SK-N-SH (cell line): ENCODE data around the gene CCDC87. TPM values are rescaled to one million over a fixed set of nuclear protein-coding genes. Genes with fewer than 3 reads are reported as not detected.
"Not testable (repeated sequence)": the region's sequence is repeated elsewhere in the genome, so short reads cannot be mapped to it uniquely, and the experiment has no call there.

ENCODE experiments used
- CTCF ChIA-PET: fragments of 300-600, 350-600 bp; formaldehyde crosslinking; extraction: SDS; loops from one replicate; lab custom pipeline; 2021; lab: Yijun Ruan, JAX
- POLR2A ChIA-PET: fragments of 350-600 bp; sonication (Branson Sonifier 250); formaldehyde crosslinking; extraction: SDS; loops from one replicate; lab custom pipeline; 2020; ENCODE audit warnings: antibody characterized with exemption, inconsistent platforms; lab: Yijun Ruan, JAX
- DNase-seq: peaks from one replicate; pipeline ENCODE4 v3.0.0; 2012
- H2AFZ ChIP-seq: fragments of 200-600 bp; sonication (generic); 2 replicates; pipeline ENCODE4 v1.8.1; 2016; ENCODE audit warnings: antibody characterized with exemption, mild to moderate bottlenecking, low read depth
- H3F3A ChIP-seq: fragments of 200-600 bp; sonication (generic); replicated peaks from 2 replicates; pipeline ENCODE3; 2016; ENCODE audit warnings: antibody characterized with exemption, mild to moderate bottlenecking; ENCODE audit not compliant: insufficient read depth
- H3K27ac ChIP-seq, 2 experiments: fragments of 200-500 bp in 1 of 2; fragments of 200-600 bp in 1 of 2; sonication (Bioruptor generic) in 1 of 2; sonication (generic), shearing (Covaris generic) in 1 of 2; 2 replicates each; pipeline versions ENCODE4 v1.5.1 to v1.6.1; 2014 to 2016; ENCODE audit warnings: low read depth in 2 of 2, inconsistent platforms in 1 of 2, low read length in 1 of 2, mild to moderate bottlenecking in 1 of 2, mixed read lengths in 1 of 2
- H3K27me3 ChIP-seq: fragments of 200-600 bp; sonication (generic), shearing (Covaris generic); 2 replicates; pipeline ENCODE4 v1.6.1; 2016; ENCODE audit warnings: mixed run types; ENCODE audit not compliant: insufficient read depth
- H3K36me3 ChIP-seq, 2 experiments: fragments of 200-500 bp in 1 of 2; fragments of 200-600 bp in 1 of 2; sonication (Bioruptor generic) in 1 of 2; sonication (generic) in 1 of 2; replicated peaks in 1 of 2; 2 replicates each; pipeline versions ENCODE3 to v1.5.1; 2014 to 2016; ENCODE audit warnings: low read length in 1 of 2, mild to moderate bottlenecking in 1 of 2; ENCODE audit not compliant: insufficient read depth in 2 of 2, control insufficient read depth in 1 of 2
- H3K4me1 ChIP-seq, 2 experiments: fragments of 200-500 bp in 1 of 2; fragments of 200-600 bp in 1 of 2; sonication (Bioruptor generic) in 1 of 2; sonication (generic), shearing (Covaris generic) in 1 of 2; 2 replicates each; pipeline versions ENCODE4 v1.5.1 to v1.6.1; 2014 to 2016; ENCODE audit warnings: low read depth in 1 of 2, low read length in 1 of 2, mixed run types in 1 of 2; ENCODE audit not compliant: insufficient read depth in 2 of 2, control insufficient read depth in 1 of 2
- H3K4me2 ChIP-seq: fragments of 200-600 bp; sonication (generic), shearing (Covaris generic); 2 replicates; pipeline ENCODE4 v1.6.1; 2017; ENCODE audit warnings: mixed run types
- H3K4me3 ChIP-seq, 2 experiments: fragments of 200-500 bp in 1 of 2; fragments of 200-600 bp in 1 of 2; sonication (Bioruptor generic) in 1 of 2; sonication (generic), shearing (Covaris generic) in 1 of 2; 2 replicates each; pipeline versions ENCODE4 v1.5.1 to v1.8.1; 2014 to 2016; ENCODE audit warnings: low read depth in 2 of 2, inconsistent platforms in 1 of 2, low read length in 1 of 2, mild to moderate bottlenecking in 1 of 2, mixed read lengths in 1 of 2, moderate library complexity in 1 of 2
- H3K79me2 ChIP-seq: fragments of 200-600 bp; sonication (generic); 2 replicates; pipeline ENCODE4 v1.8.1; 2017; ENCODE audit warnings: mild to moderate bottlenecking; ENCODE audit not compliant: insufficient read depth
- H3K9ac ChIP-seq: fragments of 200-600 bp; sonication (generic); 2 replicates; pipeline ENCODE4 v1.6.1; 2017; ENCODE audit warnings: mixed run types
- H3K9me2 ChIP-seq: fragments of 200-600 bp; sonication (generic); 2 replicates; pipeline ENCODE4 v1.6.1; 2017; ENCODE audit warnings: mixed run types
- H3K9me3 ChIP-seq: fragments of 200-600 bp; sonication (generic); 2 replicates; pipeline ENCODE4 v1.6.1; 2017; ENCODE audit warnings: mixed run types, mild to moderate bottlenecking, moderate library complexity
- H4K20me1 ChIP-seq: fragments of 200-600 bp; sonication (generic); 2 replicates; pipeline ENCODE4 v1.6.1; 2017; ENCODE audit warnings: mild to moderate bottlenecking, mixed run types; ENCODE audit not compliant: insufficient read depth
- CHD2 ChIP-seq: fragments of 150-350 bp; IDR thresholded peaks from 2 replicates; pipeline ENCODE4 v1.6.1; 2018; ENCODE audit warnings: low read length; ENCODE audit not compliant: partially characterized antibody
- CTCF ChIP-seq: fragments of 200-600 bp; sonication (generic); IDR thresholded peaks from 2 replicates; pipeline ENCODE4 v1.6.1; 2017; ENCODE audit warnings: antibody characterized with exemption, mild to moderate bottlenecking, moderate library complexity
- ELF1 ChIP-seq: IDR thresholded peaks from 2 replicates; pipeline ENCODE4 v1.4.0; 2012
- EP300 ChIP-seq, 2 experiments: IDR thresholded peaks; 2 replicates each; pipeline versions ENCODE4 v1.4.0 to v1.6.1; 2012; ENCODE audit warnings: borderline replicate concordance in 1 of 2, low read depth in 1 of 2, low read length in 1 of 2
- FOXJ3 ChIP-seq: sonication (generic); formaldehyde crosslinking; IDR thresholded peaks from 2 replicates; pipeline ENCODE4 v1.5.1; 2020; ENCODE audit warnings: mild to moderate bottlenecking, missing genetic modification reagents
- FOXM1 ChIP-seq: IDR thresholded peaks from 2 replicates; pipeline ENCODE4 v1.4.0; 2012; ENCODE audit warnings: low read depth, mild to moderate bottlenecking
- MEF2A ChIP-seq: IDR thresholded peaks from 2 replicates; pipeline ENCODE4 v1.4.0; 2012; ENCODE audit warnings: low read depth, borderline replicate concordance
- MXI1 ChIP-seq: IDR thresholded peaks from 2 replicates; pipeline ENCODE4 v1.6.1; 2012; ENCODE audit warnings: mild to moderate bottlenecking, low read depth, low read length, improper control_type of control experiment
- NFIC ChIP-seq: IDR thresholded peaks from 2 replicates; pipeline ENCODE4 v1.4.0; 2012; ENCODE audit warnings: borderline replicate concordance
- POLR2AphosphoS5 ChIP-seq: IDR thresholded peaks from 2 replicates; pipeline ENCODE4 v1.6.1; 2012; ENCODE audit warnings: low read depth, low read length
- REST ChIP-seq: IDR thresholded peaks from 2 replicates; pipeline ENCODE4 v1.6.1; 2012; ENCODE audit warnings: mild to moderate bottlenecking, low read depth, low read length, moderate library complexity
- RFX5 ChIP-seq: IDR thresholded peaks from 2 replicates; pipeline ENCODE4 v1.6.1; 2012; ENCODE audit warnings: mild to moderate bottlenecking, improper control_type of control experiment, low read length
- TAF1 ChIP-seq: IDR thresholded peaks from 2 replicates; pipeline ENCODE4 v1.6.1; 2012; ENCODE audit warnings: low read depth, mild to moderate bottlenecking, low read length, moderate library complexity, borderline replicate concordance
- WGBS: methylation state at CpG from one replicate; pipeline ENCODE4 v1.1.6; 2017; ENCODE audit warnings: low lambda C conversion rate; 5-methylcytosine and 5-hydroxymethylcytosine counted together
- polyA plus RNA-seq, 3 experiments: library from polyadenylated mRNA; depleted of rRNA; stranded (reverse); fragments of >200 nt; gene quantifications; 2 replicates each; pipeline ENCODE4 v1.2.3, GENCODE V29; 2012
- TF ChIP-seq, protein P1 (sequence below): IDR thresholded peaks from 2 replicates; pipeline ENCODE4 v1.4.0; 2012; ENCODE audit warnings: low read depth

Gene CCDC87
- polyA plus RNA-seq, 1 of the 3 experiments (the other 2 are of a cell fraction) = 0.21 TPM

- H2AFZ ChIP-seq = no peak overlapping the region
- H3K9me2 ChIP-seq = no peaks in the 10 kb centered on the region
- H3K27ac ChIP-seq = no peak overlapping the region
- peaks cover 0 to 10% of the 10 kb centered on the region in 2 experiments for H3K36me3 ChIP-seq
- ChIA-PET CTCF (interaction anchor here (1.7 kb wide), 1 partner anchor 31 kb away, joined by 3 read pairs; no protein-coding TSS in a partner anchor), POLR2A (no interaction called here)
- no peak overlapping the region for H3K4me2 ChIP-seq
- H3K79me2 ChIP-seq = peaks cover 4% of the 10 kb centered on the region; the same call in 1 of the 2 replicates
- no peaks in the 10 kb centered on the region for H3K9me3 ChIP-seq
- peaks cover 2% of the 10 kb centered on the region for H3F3A ChIP-seq
- H3K27me3 ChIP-seq = no peaks in the 10 kb centered on the region
- TF ChIP-seq FOXM1 = no peak
- no peak for TF ChIP-seq CHD2
- TF ChIP-seq ELF1 = no peak
- TF ChIP-seq, protein P1, sequence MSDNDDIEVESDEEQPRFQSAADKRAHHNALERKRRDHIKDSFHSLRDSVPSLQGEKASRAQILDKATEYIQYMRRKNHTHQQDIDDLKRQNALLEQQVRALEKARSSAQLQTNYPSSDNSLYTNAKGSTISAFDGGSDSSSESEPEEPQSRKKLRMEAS = no peak
- no peak overlapping the region for H3K4me3 ChIP-seq
- 75% methylated on average over 4 of the region's 4 CpGs for WGBS
- no peaks in the 10 kb centered on the region for H4K20me1 ChIP-seq
- no peak for DNase-seq
- H3K4me1 ChIP-seq = no peaks in the 10 kb centered on the region
- H3K9ac ChIP-seq = no peak overlapping the region
These were observed 17.1 kb upstream of the CCDC87 start for GRCh38 chr11:66609721-66610617.

DNA sequence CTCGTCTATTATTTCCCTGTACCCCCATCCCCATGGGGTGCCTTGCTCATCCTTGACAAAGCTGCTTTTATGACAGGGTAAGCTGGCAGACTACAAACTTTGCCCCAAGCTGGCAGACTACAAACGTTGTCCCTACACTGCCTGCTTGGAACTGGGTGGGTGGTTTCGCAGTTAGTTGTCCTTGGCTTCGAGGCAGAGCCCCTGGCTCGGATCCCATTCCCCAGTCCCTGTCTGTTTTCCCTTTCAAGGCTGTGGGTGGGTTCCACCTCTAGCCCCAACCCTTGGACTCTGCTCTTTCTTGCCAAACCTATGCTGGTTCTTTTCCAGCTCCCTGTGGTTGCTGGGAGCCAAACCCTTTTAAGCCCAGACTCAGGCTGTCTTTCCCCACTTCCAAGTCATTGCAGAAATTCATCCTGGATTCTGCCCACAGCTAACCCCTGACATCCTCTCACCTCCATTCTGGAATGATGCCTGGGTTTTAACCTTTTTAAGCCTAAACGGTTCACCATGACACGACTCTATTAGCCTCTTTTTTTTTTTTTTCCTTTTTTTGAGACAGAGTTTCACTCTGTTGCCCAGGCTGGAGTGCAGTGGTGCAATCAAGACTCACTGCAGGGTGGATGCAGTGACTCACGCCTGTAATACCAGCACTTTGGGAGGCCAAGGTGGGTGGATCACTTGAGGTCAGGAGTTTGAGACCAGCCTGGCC lies 14.4 kb upstream of the CCDC87 start:
- Histone ChIP-seq H3K9ac (no peak overlapping the region), H3K36me3 (peaks cover 0 to 17% of the 10 kb centered on the region in 2 experiments), H3K4me1 (no peaks in the 10 kb centered on the region; a peak in 1 of 4 replicates), H3K27me3 (no peaks in the 10 kb centered on the region)
- CTCF ChIA-PET = interaction anchor here (0.6 to 1.9 kb wide), 2 partner anchors 28 to 44 kb away, joined by 3 to 6 read pairs; no protein-coding TSS in a partner anchor
- 59% methylated on average over 8 of the region's 8 CpGs for WGBS
- POLR2A ChIA-PET = interaction anchor here (0.6 to 1.1 kb wide), 3 partner anchors 9 to 1561 kb away, joined by 3 read pairs; partner anchors contain the start of genes RBM14 and RBM4
- no peak for TF ChIP-seq MEF2A
- TF ChIP-seq MXI1 = no peak
- no peak for TF ChIP-seq CTCF
- TF ChIP-seq FOXJ3 (CRISPR knock-in tag) = no peak
- TF ChIP-seq NFIC = no peak
- TF ChIP-seq EP300 (IDR thresholded peaks at IDR 0.05; ENCODE audit: borderline replicate concordance in 1 of 2, low read depth in 1 of 2, low read length in 1 of 2) = no peak
- TF ChIP-seq RFX5 = no peak
- no peak for TF ChIP-seq TAF1
- TF ChIP-seq CHD2 = no peak
- TF ChIP-seq REST = no peak
- no peak for TF ChIP-seq POLR2AphosphoS5
- TF ChIP-seq, all 33 proteins: peak for 0
- Histone ChIP-seq H3F3A (no peaks in the 10 kb centered on the region), H3K79me2 (no peaks in the 10 kb centered on the region), H3K27ac (no peak overlapping the region), H4K20me1 (no peaks in the 10 kb centered on the region), H3K4me3 (no peak overlapping the region), H3K9me2 (no peaks in the 10 kb centered on the region), H2AFZ (no peak overlapping the region), H3K4me2 (no peak overlapping the region), H3K9me3 (no peaks in the 10 kb centered on the region)
- DNase-seq = no peak

- not testable (repeated sequence) for H3K9me3 ChIP-seq, H3K79me2 ChIP-seq, H3K9ac ChIP-seq, H3K9me2 ChIP-seq, H3K27ac ChIP-seq, H3K4me2 ChIP-seq, DNase-seq, H3F3A ChIP-seq, H3K4me3 ChIP-seq, H3K27me3 ChIP-seq, H3K4me1 ChIP-seq, H4K20me1 ChIP-seq, H2AFZ ChIP-seq
- peaks cover 0 to 17% of the 10 kb centered on the region in 2 experiments for H3K36me3 ChIP-seq
- WGBS = 95% methylated on average over 3 of the region's 3 CpGs
- ChIA-PET POLR2A (interaction anchor here (1.1 kb wide), 1 partner anchor 10 kb away, joined by 3 read pairs; the partner anchor contains the start of gene RBM14), CTCF (interaction anchor here (0.6 to 1.9 kb wide), 4 partner anchors 14 to 72 kb away, joined by 3 to 8 read pairs (median 5); no protein-coding TSS in a partner anchor)
These were observed 13.7 kb upstream of the CCDC87 start for GRCh38 chr11:66606608-66607007.
